MM.1S (cell line): ENCODE results near the gene TSPAN3.

Experiments
- DNase-seq: peaks from one replicate; pipeline ENCODE4 v3.0.0-alpha.2; 2015
- H2AFZ ChIP-seq: fragments of 300-600 bp; sonication (generic); 2 replicates; pipeline ENCODE4 v1.6.0; 2016; ENCODE audit warnings: antibody characterized with exemption, low read length
- H3F3A ChIP-seq: fragments of 300-600 bp; sonication (generic); 2 replicates; pipeline ENCODE4 v1.6.1; 2016; ENCODE audit warnings: mild to moderate bottlenecking, antibody characterized with exemption, low read length, moderate library complexity, mixed read lengths; ENCODE audit not compliant: insufficient read depth
- H3K27ac ChIP-seq: fragments of 300-600 bp; sonication (generic); 2 replicates; pipeline ENCODE4 v1.5.1; 2016; ENCODE audit warnings: mild to moderate bottlenecking, low read length
- H3K27me3 ChIP-seq: fragments of 300-600 bp; sonication (generic); replicated peaks from 2 replicates; pipeline ENCODE4 v1.6.0; 2016; ENCODE audit warnings: low read length; ENCODE audit not compliant: insufficient read depth
- H3K36me3 ChIP-seq: fragments of 300-600 bp; sonication (generic); replicated peaks from 2 replicates; pipeline ENCODE4 v1.6.1; 2016; ENCODE audit warnings: mild to moderate bottlenecking, low read length, mixed read lengths; ENCODE audit not compliant: insufficient read depth
- H3K4me1 ChIP-seq: fragments of 300-600 bp; sonication (generic); 2 replicates; pipeline ENCODE4 v1.6.1; 2016; ENCODE audit warnings: low read length, mixed read lengths
- H3K4me2 ChIP-seq: fragments of 300-600 bp; sonication (generic); 2 replicates; pipeline ENCODE4 v1.6.0; 2016; ENCODE audit warnings: low read depth, low read length
- H3K4me3 ChIP-seq: fragments of 300-600 bp; sonication (generic); 2 replicates; pipeline ENCODE4 v1.5.1; 2016; ENCODE audit warnings: low read length, mixed read lengths
- H3K79me2 ChIP-seq: fragments of 300-600 bp; sonication (generic); 2 replicates; pipeline ENCODE4 v1.6.1; 2016; ENCODE audit warnings: mixed run types, low read length, mixed read lengths
- H3K9ac ChIP-seq: fragments of 300-600 bp; sonication (generic); 2 replicates; pipeline ENCODE4 v1.6.1; 2016; ENCODE audit warnings: low read length, mixed read lengths
- H3K9me2 ChIP-seq: fragments of 300-600 bp; sonication (generic); replicated peaks from 2 replicates; pipeline ENCODE4 v1.6.1; 2016; ENCODE audit warnings: mild to moderate bottlenecking, low read length, mixed read lengths; ENCODE audit not compliant: insufficient read depth
- H3K9me3 ChIP-seq: fragments of 300-600 bp; sonication (generic); replicated peaks from 2 replicates; pipeline ENCODE4 v1.6.1; 2016; ENCODE audit warnings: mild to moderate bottlenecking, low read length, mixed read lengths; ENCODE audit not compliant: insufficient read depth
- H4K20me1 ChIP-seq: fragments of 300-600 bp; sonication (generic); 2 replicates; pipeline ENCODE4 v1.6.1; 2016; ENCODE audit warnings: mild to moderate bottlenecking, low read length, moderate library complexity, mixed read lengths; ENCODE audit not compliant: insufficient read depth
- CTCF ChIP-seq: fragments of 300-600 bp; sonication (generic); IDR thresholded peaks from 2 replicates; pipeline ENCODE4 v1.5.1; 2016; ENCODE audit warnings: antibody characterized with exemption, low read length, mixed read lengths
- EZH2 ChIP-seq: fragments of 300-600 bp; sonication (generic); optimal IDR thresholded peaks from 2 replicates; pipeline ENCODE3; 2017; ENCODE audit warnings: low read depth, mild to moderate bottlenecking, antibody characterized with exemption, low read length, mixed read lengths
- EZH2phosphoT487 ChIP-seq: fragments of 300-600 bp; sonication (generic); IDR thresholded peaks from 2 replicates; pipeline ENCODE4 v1.6.1; 2018; ENCODE audit warnings: antibody characterized with exemption, low read length

Gene TSPAN3

GRCh38 chr15:77111789-77112188 lies 40.9 kb upstream of the TSPAN3 start:
- Histone ChIP-seq H3K27me3 (no peaks in the 10 kb centered on the region), H3K9me2 (no peaks in the 10 kb centered on the region)

GRCh38 chr15:77107531-77108355 lies 36.8 kb upstream of the TSPAN3 start:
- Histone ChIP-seq H3K4me1 (no peaks in the 10 kb centered on the region), H3K27ac (no peak overlapping the region), H3K9me3 (no peaks in the 10 kb centered on the region), H3K27me3 (no peaks in the 10 kb centered on the region), H3K4me3 (no peak overlapping the region), H3K79me2 (no peaks in the 10 kb centered on the region), H3K9me2 (no peaks in the 10 kb centered on the region), H2AFZ (no peak overlapping the region), H3K9ac (no peak overlapping the region), H3K36me3 (no peaks in the 10 kb centered on the region), H3F3A (no peaks in the 10 kb centered on the region), H3K4me2 (no peak overlapping the region), H4K20me1 (no peaks in the 10 kb centered on the region)
- TF ChIP-seq EZH2 (no peak), EZH2phosphoT487 (no peak), CTCF (peak; percentile 56)
- DNase-seq: peak; percentile 23

More at GRCh38 chr15:77111789-77112188, 40.9 kb upstream of the TSPAN3 start:
- H3K4me2 ChIP-seq: no peak overlapping the region
- no peak for DNase-seq
- TF ChIP-seq EZH2phosphoT487 (no peak), EZH2 (no peak), CTCF (no peak)
- no peaks in the 10 kb centered on the region for H3K4me1 ChIP-seq
- H3F3A ChIP-seq: no peaks in the 10 kb centered on the region
- no peak overlapping the region for H2AFZ ChIP-seq
- no peak overlapping the region for H3K4me3 ChIP-seq
- H3K79me2 ChIP-seq: no peaks in the 10 kb centered on the region
- no peaks in the 10 kb centered on the region for H3K9me3 ChIP-seq
- no peak overlapping the region for H3K9ac ChIP-seq
- H3K36me3 ChIP-seq: no peaks in the 10 kb centered on the region
- no peak overlapping the region for H3K27ac ChIP-seq
- H4K20me1 ChIP-seq: no peaks in the 10 kb centered on the region

DNA sequence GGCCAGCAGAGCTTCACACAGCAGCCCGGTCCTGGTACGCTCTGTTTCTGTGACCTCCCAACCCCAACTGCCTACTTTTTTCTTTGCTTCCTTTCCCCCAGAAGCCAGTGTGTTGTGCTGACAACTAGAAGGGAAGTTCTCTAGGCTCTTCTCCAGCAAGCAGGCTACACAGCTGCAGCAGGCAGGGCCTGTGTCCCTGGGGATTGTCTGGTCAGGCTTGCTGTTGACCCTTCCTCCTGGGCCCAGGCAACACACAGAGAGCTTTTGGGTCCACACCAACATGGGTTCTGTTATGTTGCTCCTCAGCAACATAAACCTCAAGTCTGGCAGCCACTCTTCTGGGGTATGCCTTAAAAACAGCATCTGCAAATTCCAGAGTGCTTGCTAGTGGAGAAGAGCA lies 36.2 kb upstream of the TSPAN3 start:
- H3K4me1 ChIP-seq: no peaks in the 10 kb centered on the region
- H4K20me1 ChIP-seq: no peaks in the 10 kb centered on the region
- no peaks in the 10 kb centered on the region for H3K27me3 ChIP-seq
- H3K9me2 ChIP-seq: no peaks in the 10 kb centered on the region
- TF ChIP-seq EZH2: no peak
- no peak for TF ChIP-seq EZH2phosphoT487
- no peak for TF ChIP-seq CTCF
- no peaks in the 10 kb centered on the region for H3F3A ChIP-seq
- no peak for DNase-seq
- H3K4me3 ChIP-seq: no peak overlapping the region
- H3K9ac ChIP-seq: no peak overlapping the region
- H3K9me3 ChIP-seq: no peaks in the 10 kb centered on the region
- no peak overlapping the region for H2AFZ ChIP-seq
- H3K36me3 ChIP-seq: no peaks in the 10 kb centered on the region
- no peak overlapping the region for H3K4me2 ChIP-seq
- H3K79me2 ChIP-seq: no peaks in the 10 kb centered on the region
- H3K27ac ChIP-seq: no peak overlapping the region
